ENCODE measurements around the gene DEDD. TPM values are rescaled to one million over a fixed set of nuclear protein-coding genes. Genes with fewer than 3 reads are reported as not detected.

The DEDD gene
- total and polyA plus RNA-seq, 2 experiments from 2014 or later = 22.8 to 35.3 TPM

DNA sequence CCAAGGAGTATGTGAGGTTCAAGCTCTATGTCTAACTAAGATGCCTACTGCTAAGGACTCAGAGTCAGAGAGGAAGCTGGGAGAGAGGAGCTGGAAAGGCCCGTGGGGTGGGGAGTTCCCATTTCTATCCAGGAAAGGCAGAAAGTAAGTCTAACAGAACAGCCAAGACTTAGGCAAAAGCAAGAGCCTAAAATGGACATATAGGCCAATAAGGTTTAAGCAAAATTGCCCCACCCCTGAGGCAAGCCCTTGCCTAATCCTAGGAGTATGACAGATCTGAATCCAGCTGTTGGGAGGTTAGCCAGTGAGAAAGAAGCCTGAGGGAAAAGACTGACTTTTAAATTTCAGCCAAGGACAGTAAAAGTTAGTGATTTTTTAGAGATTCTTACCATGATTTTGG is 35.9 kb downstream of the DEDD start (continued):
- TF ChIP-seq, protein P1, sequence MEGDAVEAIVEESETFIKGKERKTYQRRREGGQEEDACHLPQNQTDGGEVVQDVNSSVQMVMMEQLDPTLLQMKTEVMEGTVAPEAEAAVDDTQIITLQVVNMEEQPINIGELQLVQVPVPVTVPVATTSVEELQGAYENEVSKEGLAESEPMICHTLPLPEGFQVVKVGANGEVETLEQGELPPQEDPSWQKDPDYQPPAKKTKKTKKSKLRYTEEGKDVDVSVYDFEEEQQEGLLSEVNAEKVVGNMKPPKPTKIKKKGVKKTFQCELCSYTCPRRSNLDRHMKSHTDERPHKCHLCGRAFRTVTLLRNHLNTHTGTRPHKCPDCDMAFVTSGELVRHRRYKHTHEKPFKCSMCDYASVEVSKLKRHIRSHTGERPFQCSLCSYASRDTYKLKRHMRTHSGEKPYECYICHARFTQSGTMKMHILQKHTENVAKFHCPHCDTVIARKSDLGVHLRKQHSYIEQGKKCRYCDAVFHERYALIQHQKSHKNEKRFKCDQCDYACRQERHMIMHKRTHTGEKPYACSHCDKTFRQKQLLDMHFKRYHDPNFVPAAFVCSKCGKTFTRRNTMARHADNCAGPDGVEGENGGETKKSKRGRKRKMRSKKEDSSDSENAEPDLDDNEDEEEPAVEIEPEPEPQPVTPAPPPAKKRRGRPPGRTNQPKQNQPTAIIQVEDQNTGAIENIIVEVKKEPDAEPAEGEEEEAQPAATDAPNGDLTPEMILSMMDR (conservative IDR thresholded peaks at IDR 0.05; ENCODE audit: low read depth in 2 of 2) = no peak
- TF ChIP-seq, protein P2, sequence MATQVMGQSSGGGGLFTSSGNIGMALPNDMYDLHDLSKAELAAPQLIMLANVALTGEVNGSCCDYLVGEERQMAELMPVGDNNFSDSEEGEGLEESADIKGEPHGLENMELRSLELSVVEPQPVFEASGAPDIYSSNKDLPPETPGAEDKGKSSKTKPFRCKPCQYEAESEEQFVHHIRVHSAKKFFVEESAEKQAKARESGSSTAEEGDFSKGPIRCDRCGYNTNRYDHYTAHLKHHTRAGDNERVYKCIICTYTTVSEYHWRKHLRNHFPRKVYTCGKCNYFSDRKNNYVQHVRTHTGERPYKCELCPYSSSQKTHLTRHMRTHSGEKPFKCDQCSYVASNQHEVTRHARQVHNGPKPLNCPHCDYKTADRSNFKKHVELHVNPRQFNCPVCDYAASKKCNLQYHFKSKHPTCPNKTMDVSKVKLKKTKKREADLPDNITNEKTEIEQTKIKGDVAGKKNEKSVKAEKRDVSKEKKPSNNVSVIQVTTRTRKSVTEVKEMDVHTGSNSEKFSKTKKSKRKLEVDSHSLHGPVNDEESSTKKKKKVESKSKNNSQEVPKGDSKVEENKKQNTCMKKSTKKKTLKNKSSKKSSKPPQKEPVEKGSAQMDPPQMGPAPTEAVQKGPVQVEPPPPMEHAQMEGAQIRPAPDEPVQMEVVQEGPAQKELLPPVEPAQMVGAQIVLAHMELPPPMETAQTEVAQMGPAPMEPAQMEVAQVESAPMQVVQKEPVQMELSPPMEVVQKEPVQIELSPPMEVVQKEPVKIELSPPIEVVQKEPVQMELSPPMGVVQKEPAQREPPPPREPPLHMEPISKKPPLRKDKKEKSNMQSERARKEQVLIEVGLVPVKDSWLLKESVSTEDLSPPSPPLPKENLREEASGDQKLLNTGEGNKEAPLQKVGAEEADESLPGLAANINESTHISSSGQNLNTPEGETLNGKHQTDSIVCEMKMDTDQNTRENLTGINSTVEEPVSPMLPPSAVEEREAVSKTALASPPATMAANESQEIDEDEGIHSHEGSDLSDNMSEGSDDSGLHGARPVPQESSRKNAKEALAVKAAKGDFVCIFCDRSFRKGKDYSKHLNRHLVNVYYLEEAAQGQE (IDR thresholded peaks at IDR 0.05; ENCODE audit: unreplicated experiment) = no peak
- no peak for TF ChIP-seq EZH2 (IDR thresholded peaks at IDR 0.05; ENCODE audit: low read depth, unreplicated experiment)

DNA sequence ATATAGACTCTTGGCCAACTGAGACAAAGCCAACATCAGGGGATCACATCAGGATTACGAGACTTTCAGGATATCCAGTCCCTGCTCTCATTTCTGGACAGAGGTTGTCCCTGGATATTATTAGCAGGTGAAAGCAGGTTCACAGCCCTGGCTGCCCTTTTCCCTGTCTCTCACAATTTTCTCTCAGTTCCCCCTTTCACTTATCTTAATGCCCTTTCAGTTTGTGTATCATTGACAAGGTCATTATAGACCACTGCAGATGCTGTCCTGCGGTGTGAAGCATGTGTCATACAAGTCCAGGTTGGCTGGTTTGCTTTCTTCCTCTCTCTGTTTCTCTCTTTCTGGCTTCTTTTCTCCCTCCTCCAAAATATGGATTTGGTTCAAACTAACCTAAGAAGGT is 36.5 kb downstream of the DEDD start:
- Mint-ChIP-seq H3K9me3 (peaks cover 3% of the 10 kb centered on the region; the same call in 1 of the 3 replicates), H3K27ac (no peak overlapping the region), H3K4me1 (peaks cover 7% of the 10 kb centered on the region; the same call in 1 of the 3 replicates), H3K27me3 (ENCODE audit: insufficient read depth, low read depth, poor library complexity) (peaks cover 18% of the 10 kb centered on the region), H3K36me3 (ENCODE audit: low read depth) (peaks cover 9% of the 10 kb centered on the region; the same call in 1 of the 3 replicates), H3K4me3 (no peak overlapping the region)
- Histone ChIP-seq H3K4me1 (ENCODE audit: insufficient read depth) (no peaks in the 10 kb centered on the region; the same call in 1 of the 2 replicates), H3K9me2 (ENCODE audit: insufficient read depth) (no peaks in the 10 kb centered on the region), H2AFZ (no peak overlapping the region), H3K4me3 (no peak overlapping the region), H3K36me3 (ENCODE audit: insufficient read depth) (no peaks in the 10 kb centered on the region; the same call in 1 of the 2 replicates), H3F3A (replicated peaks; ENCODE audit: low read depth) (peaks cover 16% of the 10 kb centered on the region), H3K79me2 (replicated peaks; ENCODE audit: insufficient read depth) (no peaks in the 10 kb centered on the region), H3K4me2 (no peak overlapping the region), H4K20me1 (replicated peaks; ENCODE audit: insufficient read depth) (no peaks in the 10 kb centered on the region), H3K27ac (ENCODE audit: low read depth) (no peak overlapping the region), H3K27me3 (ENCODE audit: insufficient read depth) (no peaks in the 10 kb centered on the region)
- DNase-seq (ENCODE audit: low spot score) = no peak
- TF ChIP-seq, protein P1 (conservative IDR thresholded peaks at IDR 0.05; ENCODE audit: low read depth in 2 of 2) = no peak
- TF ChIP-seq EZH2 (IDR thresholded peaks at IDR 0.05; ENCODE audit: low read depth, unreplicated experiment) = no peak
- TF ChIP-seq ZNF114 (CRISPR knock-in tag; IDR thresholded peaks at IDR 0.05) = no peak
- no peak for TF ChIP-seq CREB1 (CRISPR knock-in tag; IDR thresholded peaks at IDR 0.05; ENCODE audit: low read depth)
- no peak for TF ChIP-seq JUNB (IDR thresholded peaks at IDR 0.05; ENCODE audit: unreplicated experiment)
- TF ChIP-seq POLR2AphosphoS5 (IDR thresholded peaks at IDR 0.05; ENCODE audit: low read depth) = no peak
- TF ChIP-seq, protein P2 (IDR thresholded peaks at IDR 0.05; ENCODE audit: unreplicated experiment) = no peak
- TF ChIP-seq, protein P3, sequence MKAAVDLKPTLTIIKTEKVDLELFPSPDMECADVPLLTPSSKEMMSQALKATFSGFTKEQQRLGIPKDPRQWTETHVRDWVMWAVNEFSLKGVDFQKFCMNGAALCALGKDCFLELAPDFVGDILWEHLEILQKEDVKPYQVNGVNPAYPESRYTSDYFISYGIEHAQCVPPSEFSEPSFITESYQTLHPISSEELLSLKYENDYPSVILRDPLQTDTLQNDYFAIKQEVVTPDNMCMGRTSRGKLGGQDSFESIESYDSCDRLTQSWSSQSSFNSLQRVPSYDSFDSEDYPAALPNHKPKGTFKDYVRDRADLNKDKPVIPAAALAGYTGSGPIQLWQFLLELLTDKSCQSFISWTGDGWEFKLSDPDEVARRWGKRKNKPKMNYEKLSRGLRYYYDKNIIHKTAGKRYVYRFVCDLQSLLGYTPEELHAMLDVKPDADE (IDR thresholded peaks at IDR 0.05) = no peak
- ATAC-seq = no peak
